ENCODE measurements around the gene DCUN1D1.

Gene DCUN1D1

GRCh38 chr3:182889948-182890629, 90.2 kb downstream of the DCUN1D1 start:
- no peak for DNase-seq
- Histone ChIP-seq H3K4me3 (ENCODE audit: low read depth, low read length) (no peak overlapping the region), H3K36me3 (peaks cover 12% of the 10 kb centered on the region), H3K9me3 (ENCODE audit: severe bottlenecking) (no peaks in the 10 kb centered on the region), H3K27ac (no peak overlapping the region), H3K27me3 (ENCODE audit: insufficient read depth, low read depth, severe bottlenecking) (no peaks in the 10 kb centered on the region)
- TF ChIP-seq, protein P1, sequence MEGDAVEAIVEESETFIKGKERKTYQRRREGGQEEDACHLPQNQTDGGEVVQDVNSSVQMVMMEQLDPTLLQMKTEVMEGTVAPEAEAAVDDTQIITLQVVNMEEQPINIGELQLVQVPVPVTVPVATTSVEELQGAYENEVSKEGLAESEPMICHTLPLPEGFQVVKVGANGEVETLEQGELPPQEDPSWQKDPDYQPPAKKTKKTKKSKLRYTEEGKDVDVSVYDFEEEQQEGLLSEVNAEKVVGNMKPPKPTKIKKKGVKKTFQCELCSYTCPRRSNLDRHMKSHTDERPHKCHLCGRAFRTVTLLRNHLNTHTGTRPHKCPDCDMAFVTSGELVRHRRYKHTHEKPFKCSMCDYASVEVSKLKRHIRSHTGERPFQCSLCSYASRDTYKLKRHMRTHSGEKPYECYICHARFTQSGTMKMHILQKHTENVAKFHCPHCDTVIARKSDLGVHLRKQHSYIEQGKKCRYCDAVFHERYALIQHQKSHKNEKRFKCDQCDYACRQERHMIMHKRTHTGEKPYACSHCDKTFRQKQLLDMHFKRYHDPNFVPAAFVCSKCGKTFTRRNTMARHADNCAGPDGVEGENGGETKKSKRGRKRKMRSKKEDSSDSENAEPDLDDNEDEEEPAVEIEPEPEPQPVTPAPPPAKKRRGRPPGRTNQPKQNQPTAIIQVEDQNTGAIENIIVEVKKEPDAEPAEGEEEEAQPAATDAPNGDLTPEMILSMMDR (IDR thresholded peaks at IDR 0.05; ENCODE audit: low read depth, low read length) = no peak

All from WERI-Rb-1 (cell line).